Measurements from ENCODE around the gene CEP128. TPM values are rescaled to one million over a fixed set of nuclear protein-coding genes. Genes with fewer than 3 reads are reported as not detected.

CEP128 gene
- polyA plus RNA-seq, 1 experiment, result 1.9 TPM

GRCh38 chr14:80678436-80678835 is 263.1 kb downstream of the CEP128 start:
- Histone ChIP-seq H3K4me3 (ENCODE audit: low read depth, low read length) (no peak overlapping the region), H3K36me3 (ENCODE audit: control insufficient read depth, insufficient read depth, low read length) (no peaks in the 10 kb centered on the region), H3K27me3 (ENCODE audit: control insufficient read depth, insufficient read depth, low read length) (no peaks in the 10 kb centered on the region)
- CTCF ChIA-PET, result interaction anchor here (0.6 kb wide), 1 partner anchor 1377 kb away, joined by 3 read pairs; no protein-coding TSS in a partner anchor
- no peak for TF ChIP-seq CTCF (IDR thresholded peaks at IDR 0.05; ENCODE audit: insufficient read depth, low read depth, low read length)
- POLR2A ChIA-PET, result no interaction called here
- DNase-seq (ENCODE audit: low read depth), result no peak

GRCh38 chr14:80669426-80669825 is 272.1 kb downstream of the CEP128 start:
- no peak overlapping the region for H3K4me3 ChIP-seq (ENCODE audit: low read depth, low read length)
- ChIA-PET CTCF (interaction anchor here (1.1 to 1.2 kb wide), 2 partner anchors 15 to 613 kb away, joined by 3 read pairs; no protein-coding TSS in a partner anchor), POLR2A (no interaction called here)
- H3K27me3 ChIP-seq (ENCODE audit: control insufficient read depth, insufficient read depth, low read length), result no peaks in the 10 kb centered on the region
- TF ChIP-seq CTCF (IDR thresholded peaks at IDR 0.05; ENCODE audit: insufficient read depth, low read depth, low read length), result no peak
- no peaks in the 10 kb centered on the region for H3K36me3 ChIP-seq (ENCODE audit: control insufficient read depth, insufficient read depth, low read length)
- no peak for DNase-seq (ENCODE audit: low read depth)

- no peak for DNase-seq (ENCODE audit: low read depth)
- ChIA-PET POLR2A (no interaction called here), CTCF (no interaction called here)
- Histone ChIP-seq H3K4me3 (ENCODE audit: low read depth, low read length) (no peak overlapping the region), H3K36me3 (ENCODE audit: control insufficient read depth, insufficient read depth, low read length) (no peaks in the 10 kb centered on the region), H3K27me3 (ENCODE audit: control insufficient read depth, insufficient read depth, low read length) (no peaks in the 10 kb centered on the region)
- TF ChIP-seq CTCF (IDR thresholded peaks at IDR 0.05; ENCODE audit: insufficient read depth, low read depth, low read length), result no peak
Measured at GRCh38 chr14:80664576-80664975, 277.0 kb downstream of the CEP128 start.

- CTCF ChIA-PET, result no interaction called here
- H3K36me3 ChIP-seq (ENCODE audit: control insufficient read depth, insufficient read depth, low read length), result no peaks in the 10 kb centered on the region
- H3K4me3 ChIP-seq (ENCODE audit: low read depth, low read length), result no peak overlapping the region
- TF ChIP-seq CTCF (IDR thresholded peaks at IDR 0.05; ENCODE audit: insufficient read depth, low read depth, low read length), result no peak
- no peak for DNase-seq (ENCODE audit: low read depth)
- POLR2A ChIA-PET, result no interaction called here
- H3K27me3 ChIP-seq (ENCODE audit: control insufficient read depth, insufficient read depth, low read length), result no peaks in the 10 kb centered on the region
Measured at GRCh38 chr14:80663541-80663940, 278.0 kb downstream of the CEP128 start.

- no peak for TF ChIP-seq CTCF (IDR thresholded peaks at IDR 0.05; ENCODE audit: insufficient read depth, low read depth, low read length)
- H3K27me3 ChIP-seq (ENCODE audit: control insufficient read depth, insufficient read depth, low read length), result no peaks in the 10 kb centered on the region
- no peak overlapping the region for H3K4me3 ChIP-seq (ENCODE audit: low read depth, low read length)
- ChIA-PET POLR2A (no interaction called here), CTCF (interaction anchor here (1.0 kb wide), 1 partner anchor 24 kb away, joined by 4 read pairs; no protein-coding TSS in a partner anchor)
- H3K36me3 ChIP-seq (ENCODE audit: control insufficient read depth, insufficient read depth, low read length), result no peaks in the 10 kb centered on the region
- no peak for DNase-seq (ENCODE audit: low read depth)
Measured at GRCh38 chr14:80659783-80660182, 281.8 kb downstream of the CEP128 start.

Measured in BJ (cell line).